ENCODE measurements around the gene GLA. TPM values are rescaled to one million over a fixed set of nuclear protein-coding genes. Genes with fewer than 3 reads are reported as not detected.

Gene GLA
- total and polyA plus RNA-seq, 2 donors: 29.5 to 43.4 TPM

DNA sequence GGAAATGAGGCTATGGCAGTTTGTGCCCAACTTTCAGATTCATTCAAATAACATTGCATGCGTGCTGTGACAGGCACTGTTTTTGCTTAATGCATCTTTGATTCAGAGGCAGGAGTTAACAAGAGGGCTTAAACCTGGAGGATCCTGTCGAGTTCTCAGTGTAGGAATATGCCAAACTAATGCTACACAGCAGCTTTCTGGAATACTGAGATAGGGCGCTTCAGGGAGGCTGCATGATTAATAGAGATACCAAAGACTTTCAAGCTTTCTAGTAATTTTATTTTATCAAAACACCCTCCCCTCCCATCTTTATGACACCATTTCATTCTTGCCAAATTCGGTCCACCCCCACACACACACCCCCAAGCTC, 58.5 kb downstream of the GLA start:
- Histone ChIP-seq H3K27me3 (ENCODE audit: control insufficient read depth in 2 of 2, insufficient read depth in 1 of 2, low read length in 1 of 2) (no peaks in the 10 kb centered on the region), H3K4me1 (ENCODE audit: control insufficient read depth in 2 of 2, insufficient read depth in 2 of 2, low read length in 2 of 2) (peaks cover 0 to 6% of the 10 kb centered on the region in 2 donors), H3K27ac (ENCODE audit: low read depth in 1 of 2, low read length in 1 of 2) (peak overlapping the region; percentile 71 to 80), H3K9me3 (ENCODE audit: control insufficient read depth in 2 of 2, insufficient read depth in 1 of 2, low read length in 1 of 2) (no peaks in the 10 kb centered on the region), H3K4me3 (ENCODE audit: low read length in 2 of 2) (peak overlapping the region; percentile 64 to 78), H3K36me3 (ENCODE audit: control insufficient read depth in 2 of 2, insufficient read depth in 2 of 2, low read length in 1 of 2) (no peaks in the 10 kb centered on the region)
- WGBS: 55% methylated on average over 4 of the region's 4 CpGs
- DNase-seq (ENCODE audit: low read depth in 6 of 9, low spot score in 9 of 9): no peak

DNA sequence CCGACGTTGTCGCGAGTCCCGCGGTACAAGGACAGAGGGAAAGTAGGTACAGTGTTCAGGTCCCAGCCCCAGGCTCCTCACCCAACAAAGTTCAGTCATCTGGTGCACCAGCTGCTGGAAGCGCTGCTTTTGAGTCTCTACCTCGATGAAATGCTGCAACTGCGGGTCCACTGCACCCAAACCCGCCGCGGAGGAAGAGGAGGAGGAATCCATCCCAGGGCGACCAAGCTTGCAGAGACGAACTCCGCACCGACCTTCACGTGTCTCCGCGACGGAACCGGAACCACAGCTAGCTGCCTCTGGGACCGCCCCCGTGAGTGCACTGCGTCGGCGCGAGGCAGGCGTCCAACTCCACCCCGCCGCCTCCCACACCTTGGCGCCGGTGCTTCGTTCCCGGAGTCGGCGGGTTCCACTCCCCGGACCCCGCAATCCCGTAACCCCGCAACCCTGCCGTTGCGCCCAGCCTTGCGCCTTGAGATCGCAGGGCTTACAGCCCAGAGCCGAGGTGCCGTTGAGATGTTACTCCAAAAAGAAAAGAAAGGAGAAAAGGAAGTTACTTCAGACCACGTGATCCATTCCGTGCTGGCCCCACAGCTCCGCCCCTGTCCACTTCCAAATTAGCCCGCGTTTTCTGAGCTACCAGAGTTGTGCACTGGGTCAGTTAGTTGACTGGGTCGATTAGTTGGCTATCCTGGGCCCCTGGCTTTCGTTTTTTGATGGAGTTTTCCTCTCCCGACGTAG, 59.1 kb downstream of the GLA start, which contains the start of gene TIMM8A:
TIMM8A (minus strand) TSS at position 291 of the 741 bp plus-strand sequence; CDS start at position 213, 78 bp downstream.
- DNase-seq (ENCODE audit: low read depth in 6 of 9, low spot score in 9 of 9): peak; percentile 27 to 79 (median 42)
- WGBS: under 1% methylated on average over 55 of the region's 55 CpGs
- H3K27me3 ChIP-seq (ENCODE audit: control insufficient read depth in 2 of 2, insufficient read depth in 1 of 2, low read length in 1 of 2): no peaks in the 10 kb centered on the region
- H3K27ac ChIP-seq (ENCODE audit: low read depth in 1 of 2, low read length in 1 of 2): peak within 1 kb of the TSS; percentile 71 to 80
- H3K9me3 ChIP-seq (ENCODE audit: control insufficient read depth in 2 of 2, insufficient read depth in 1 of 2, low read length in 1 of 2): no peaks in the 10 kb centered on the region
- H3K4me3 ChIP-seq (ENCODE audit: low read length in 2 of 2): peak within 1 kb of the TSS; percentile 64 to 78
- H3K36me3 ChIP-seq (ENCODE audit: control insufficient read depth in 2 of 2, insufficient read depth in 2 of 2, low read length in 1 of 2): no peaks in the 10 kb centered on the region
- H3K4me1 ChIP-seq (ENCODE audit: control insufficient read depth in 2 of 2, insufficient read depth in 2 of 2, low read length in 2 of 2): peaks cover 0 to 6% of the 10 kb centered on the region in 2 donors

DNA sequence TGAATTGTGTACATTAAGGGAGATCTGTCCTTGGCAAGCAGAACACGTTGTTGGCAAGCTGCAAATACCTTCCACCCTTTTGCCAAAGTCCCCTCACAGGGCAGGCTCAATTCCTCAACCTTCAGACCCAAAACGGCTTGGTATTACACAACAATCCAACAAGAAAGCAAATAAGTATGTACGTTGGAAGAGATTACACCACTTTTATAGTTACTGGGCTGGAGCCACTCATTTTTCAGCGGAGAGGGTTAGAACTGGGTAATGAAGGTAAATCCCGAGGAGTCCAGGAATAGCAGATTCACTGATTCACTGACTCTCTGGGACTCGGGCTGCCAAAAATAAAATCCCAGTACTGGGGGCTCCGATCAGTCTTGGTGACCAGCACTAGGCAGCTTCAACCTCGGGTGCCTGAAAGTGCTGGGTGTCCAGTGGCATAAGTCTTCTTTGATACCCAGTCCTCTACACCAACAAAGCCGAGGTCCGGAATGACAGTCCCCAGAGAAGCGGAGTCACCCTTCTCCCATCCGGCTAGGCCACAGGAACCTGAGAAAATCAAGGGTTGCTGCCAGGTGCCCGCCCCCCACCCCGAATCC, 59.8 kb downstream of the GLA start:
- WGBS: 2% methylated on average over 14 of the region's 14 CpGs
- no peaks in the 10 kb centered on the region for H3K36me3 ChIP-seq (ENCODE audit: control insufficient read depth in 2 of 2, insufficient read depth in 2 of 2, low read length in 1 of 2)
- no peaks in the 10 kb centered on the region for H3K9me3 ChIP-seq (ENCODE audit: control insufficient read depth in 2 of 2, insufficient read depth in 1 of 2, low read length in 1 of 2)
- no peaks in the 10 kb centered on the region for H3K27me3 ChIP-seq (ENCODE audit: control insufficient read depth in 2 of 2, insufficient read depth in 1 of 2, low read length in 1 of 2)
- peak overlapping the region in 1 of 2 donors; percentile 58 for H3K27ac ChIP-seq (ENCODE audit: low read depth in 1 of 2, low read length in 1 of 2)
- DNase-seq (ENCODE audit: low read depth in 6 of 9, low spot score in 9 of 9): peak in 1 of 9 donors; percentile 7
- H3K4me3 ChIP-seq (ENCODE audit: low read length in 2 of 2): peak overlapping the region; percentile 64 to 78
- peaks cover 0 to 6% of the 10 kb centered on the region in 2 donors for H3K4me1 ChIP-seq (ENCODE audit: control insufficient read depth in 2 of 2, insufficient read depth in 2 of 2, low read length in 2 of 2)

Other genes starting within 250 kb of the GLA start
- gene DRP2, start 188.1 kb downstream of the GLA start, total RNA-seq: 4.7 TPM
- 0.64 TPM for gene DRP2, start 188.1 kb downstream of the GLA start, polyA plus RNA-seq
- gene TAF7L, start 116.6 kb downstream of the GLA start, total RNA-seq: 0.19 TPM
- 0.59 TPM for gene TAF7L, start 116.6 kb downstream of the GLA start, polyA plus RNA-seq
- gene TIMM8A, start 59.2 kb downstream of the GLA start, total RNA-seq: 4.4 TPM
- gene TIMM8A, start 59.2 kb downstream of the GLA start, polyA plus RNA-seq: 10.5 TPM
- 6.5 TPM for gene BTK, start 21.7 kb downstream of the GLA start, total RNA-seq
- 14.6 TPM for gene BTK, start 21.7 kb downstream of the GLA start, polyA plus RNA-seq
- 2,714 TPM for gene RPL36A, start 16.9 kb downstream of the GLA start, total RNA-seq
- 3,361 TPM for gene RPL36A, start 16.9 kb downstream of the GLA start, polyA plus RNA-seq
- 75.1 TPM for gene HNRNPH2, start 297 bp upstream of the GLA start, total RNA-seq
- 74.8 TPM for gene HNRNPH2, start 297 bp upstream of the GLA start, polyA plus RNA-seq
- gene ARMCX4, start 77.5 kb upstream of the GLA start, total RNA-seq: 1.8 TPM
- 6.4 TPM for gene ARMCX4, start 77.5 kb upstream of the GLA start, polyA plus RNA-seq
- 11.0 TPM for gene ARMCX1, start 142.6 kb upstream of the GLA start, total RNA-seq
- 11.7 TPM for gene ARMCX1, start 142.6 kb upstream of the GLA start, polyA plus RNA-seq
- gene ARMCX6, start 210.1 kb upstream of the GLA start, total RNA-seq: 42.0 TPM
- gene ARMCX6, start 210.1 kb upstream of the GLA start, polyA plus RNA-seq: 36.4 TPM
- gene ARMCX3, start 215.2 kb upstream of the GLA start, total RNA-seq: 24.9 TPM
- gene ARMCX3, start 215.2 kb upstream of the GLA start, polyA plus RNA-seq: 35.0 TPM